IPS DF 6.9 (cell line): ENCODE measurements around the gene ST7L.

ENCODE experiments used
- DNase-seq: peaks from one replicate; pipeline ENCODE4 v3.0.0-alpha.2; 2013; ENCODE audit warnings: low read depth, low spot score
- H3K27ac ChIP-seq: one replicate; pipeline ENCODE4 v1.5.1; 2013; ENCODE audit warnings: low read length, control low read depth
- H3K27me3 ChIP-seq: 2 replicates; pipeline ENCODE4 v1.6.1; 2013; ENCODE audit warnings: mild to moderate bottlenecking, low read length; ENCODE audit not compliant: control insufficient read depth, insufficient read depth
- H3K36me3 ChIP-seq: 2 replicates; pipeline ENCODE4 v1.6.1; 2013; ENCODE audit warnings: low read length; ENCODE audit not compliant: control insufficient read depth, insufficient read depth
- H3K4me1 ChIP-seq: 2 replicates; pipeline ENCODE4 v1.6.1; 2013; ENCODE audit warnings: low read length; ENCODE audit not compliant: control insufficient read depth, insufficient read depth
- H3K4me3 ChIP-seq: 2 replicates; pipeline ENCODE4 v1.5.1; 2013; ENCODE audit warnings: mild to moderate bottlenecking, low read length
- H3K9me3 ChIP-seq: 2 replicates; pipeline ENCODE4 v1.6.1; 2013; ENCODE audit warnings: low read length, inconsistent platforms; ENCODE audit not compliant: control insufficient read depth, insufficient read depth
- WGBS: extraction: QIAGEN DNeasy Blood & Tissue Kit; methylation state at CpG from one replicate; pipeline ENCODE4 v1.1.7; 2013; ENCODE audit warnings: mixed read lengths, missing lambda C conversion rate; ENCODE audit not compliant: insufficient read length, insufficient coverage; 5-methylcytosine and 5-hydroxymethylcytosine counted together

ST7L gene

GRCh38 chr1:112579801-112580510, 39.0 kb downstream of the ST7L start:
- Histone ChIP-seq H3K4me3 (no peak overlapping the region), H3K27ac (no peak overlapping the region), H3K4me1 (no peaks in the 10 kb centered on the region), H3K36me3 (no peaks in the 10 kb centered on the region), H3K27me3 (no peaks in the 10 kb centered on the region), H3K9me3 (no peaks in the 10 kb centered on the region; the same call in 1 of the 2 replicates)
- no peak for DNase-seq
- WGBS = no CpG with 5 or more reads among the region's 5 CpGs

- Histone ChIP-seq H3K36me3 (no peaks in the 10 kb centered on the region), H3K4me3 (no peak overlapping the region), H3K27ac (no peak overlapping the region), H3K4me1 (no peaks in the 10 kb centered on the region), H3K27me3 (no peaks in the 10 kb centered on the region), H3K9me3 (no peaks in the 10 kb centered on the region; the same call in 1 of the 2 replicates)
- no CpG with 5 or more reads among the region's 3 CpGs for WGBS
- no peak for DNase-seq
Observed at GRCh38 chr1:112576240-112576639, 42.7 kb downstream of the ST7L start.

- Histone ChIP-seq H3K27me3 (no peaks in the 10 kb centered on the region), H3K9me3 (no peaks in the 10 kb centered on the region; the same call in 1 of the 2 replicates), H3K36me3 (no peaks in the 10 kb centered on the region), H3K4me3 (no peak overlapping the region), H3K27ac (no peak overlapping the region), H3K4me1 (no peaks in the 10 kb centered on the region)
- WGBS = no CpG with 5 or more reads among the region's 8 CpGs
- no peak for DNase-seq
Observed at GRCh38 chr1:112575154-112575804, 43.7 kb downstream of the ST7L start.

GRCh38 chr1:112565800-112566199, 53.1 kb downstream of the ST7L start:
- Histone ChIP-seq H3K27me3 (no peaks in the 10 kb centered on the region), H3K4me3 (no peak overlapping the region), H3K4me1 (no peaks in the 10 kb centered on the region), H3K36me3 (no peaks in the 10 kb centered on the region), H3K27ac (no peak overlapping the region), H3K9me3 (no peaks in the 10 kb centered on the region)
- no peak for DNase-seq
- WGBS = no CpG with 5 or more reads among the region's 1 CpG

- no peak overlapping the region for H3K27ac ChIP-seq
- WGBS = no CpG with 5 or more reads among the region's 1 CpG
- H3K4me1 ChIP-seq = no peaks in the 10 kb centered on the region
- H3K36me3 ChIP-seq = no peaks in the 10 kb centered on the region
- H3K9me3 ChIP-seq = no peaks in the 10 kb centered on the region
- H3K27me3 ChIP-seq = no peaks in the 10 kb centered on the region
- H3K4me3 ChIP-seq = no peak overlapping the region
- no peak for DNase-seq
Observed at GRCh38 chr1:112564081-112564480, 54.9 kb downstream of the ST7L start.

GRCh38 chr1:112563341-112563740, 55.6 kb downstream of the ST7L start:
- Histone ChIP-seq H3K4me3 (no peak overlapping the region), H3K4me1 (no peaks in the 10 kb centered on the region), H3K9me3 (no peaks in the 10 kb centered on the region), H3K27ac (no peak overlapping the region), H3K36me3 (no peaks in the 10 kb centered on the region), H3K27me3 (no peaks in the 10 kb centered on the region)
- no peak for DNase-seq

- Histone ChIP-seq H3K9me3 (no peaks in the 10 kb centered on the region), H3K4me3 (no peak overlapping the region), H3K27me3 (no peaks in the 10 kb centered on the region), H3K27ac (no peak overlapping the region), H3K36me3 (no peaks in the 10 kb centered on the region), H3K4me1 (no peaks in the 10 kb centered on the region)
- DNase-seq = no peak
- no CpG with 5 or more reads among the region's 3 CpGs for WGBS
Observed at GRCh38 chr1:112558634-112559033, 60.3 kb downstream of the ST7L start.

- Histone ChIP-seq H3K27me3 (no peaks in the 10 kb centered on the region), H3K4me3 (no peak overlapping the region), H3K9me3 (no peaks in the 10 kb centered on the region), H3K36me3 (no peaks in the 10 kb centered on the region), H3K4me1 (no peaks in the 10 kb centered on the region), H3K27ac (no peak overlapping the region)
- WGBS = no CpG with 5 or more reads among the region's 1 CpG
- DNase-seq = no peak
Observed at GRCh38 chr1:112557385-112557784, 61.6 kb downstream of the ST7L start.

- Histone ChIP-seq H3K36me3 (no peaks in the 10 kb centered on the region), H3K27ac (no peak overlapping the region), H3K4me1 (no peaks in the 10 kb centered on the region), H3K27me3 (no peaks in the 10 kb centered on the region), H3K4me3 (no peak overlapping the region), H3K9me3 (no peaks in the 10 kb centered on the region)
- no peak for DNase-seq
Observed at GRCh38 chr1:112554411-112554810, 64.5 kb downstream of the ST7L start.

- H3K4me3 ChIP-seq = no peak overlapping the region
- H3K27ac ChIP-seq = no peak overlapping the region
- H3K27me3 ChIP-seq = no peaks in the 10 kb centered on the region
- H3K4me1 ChIP-seq = no peaks in the 10 kb centered on the region
- DNase-seq = no peak
- H3K9me3 ChIP-seq = no peaks in the 10 kb centered on the region
- WGBS = no CpG with 5 or more reads among the region's 2 CpGs
- no peaks in the 10 kb centered on the region for H3K36me3 ChIP-seq
Observed at GRCh38 chr1:112549590-112549989, 69.4 kb downstream of the ST7L start.

- Histone ChIP-seq H3K27ac (no peak overlapping the region), H3K4me1 (no peaks in the 10 kb centered on the region), H3K27me3 (no peaks in the 10 kb centered on the region), H3K36me3 (no peaks in the 10 kb centered on the region), H3K4me3 (no peak overlapping the region), H3K9me3 (no peaks in the 10 kb centered on the region)
- DNase-seq = no peak
- no CpG with 5 or more reads among the region's 3 CpGs for WGBS
Observed at GRCh38 chr1:112548547-112548946, 70.4 kb downstream of the ST7L start.
